Gastrocnemius medialis (tissue), 4 donors: ENCODE measurements around the gene OR4F15.

ENCODE experiments used
- POLR2A ChIP-seq, 2 donors: fragments of 450-650 bp; IDR thresholded peaks; one replicate each; pipeline ENCODE4 v1.6.1; 2017; ENCODE audit warnings: antibody characterized with exemption in 2 of 2, mild to moderate bottlenecking in 2 of 2, moderate library complexity in 2 of 2
- TF ChIP-seq, protein P1 (sequence below), 5 experiments: fragments of 450-650 bp in 3 of 5; fragments of 200-600 bp in 2 of 5; sonication (generic) in 2 of 5; IDR thresholded peaks in 4 of 5; conservative IDR thresholded peaks in 1 of 5; 1 replicate in 4 of 5; 2 replicates in 1 of 5; pipeline ENCODE4 v1.5.1; 2016 to 2019; ENCODE audit warnings: antibody characterized with exemption in 5 of 5, mild to moderate bottlenecking in 3 of 5, moderate library complexity in 3 of 5

DNA sequence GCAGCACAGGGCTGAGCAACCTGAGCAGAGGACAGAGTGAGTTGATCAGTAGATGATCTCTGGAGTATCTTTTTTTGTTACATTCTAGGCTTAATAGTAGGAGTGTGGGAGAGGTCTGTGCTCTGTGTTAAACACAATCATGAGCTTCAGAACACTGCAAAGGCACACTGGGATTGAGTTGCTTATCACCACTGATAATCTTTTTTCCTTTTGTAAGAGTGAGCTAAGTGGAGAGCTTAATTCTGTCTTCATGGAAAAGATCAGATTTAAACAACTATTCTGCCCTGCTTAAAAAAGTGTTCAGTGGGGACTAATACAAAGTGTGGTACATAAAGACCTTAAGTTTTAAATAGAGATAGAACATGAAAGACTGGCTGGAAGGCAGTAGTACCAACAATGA is 7.6 kb upstream of the OR4F15 start:
- TF ChIP-seq, protein P1, sequence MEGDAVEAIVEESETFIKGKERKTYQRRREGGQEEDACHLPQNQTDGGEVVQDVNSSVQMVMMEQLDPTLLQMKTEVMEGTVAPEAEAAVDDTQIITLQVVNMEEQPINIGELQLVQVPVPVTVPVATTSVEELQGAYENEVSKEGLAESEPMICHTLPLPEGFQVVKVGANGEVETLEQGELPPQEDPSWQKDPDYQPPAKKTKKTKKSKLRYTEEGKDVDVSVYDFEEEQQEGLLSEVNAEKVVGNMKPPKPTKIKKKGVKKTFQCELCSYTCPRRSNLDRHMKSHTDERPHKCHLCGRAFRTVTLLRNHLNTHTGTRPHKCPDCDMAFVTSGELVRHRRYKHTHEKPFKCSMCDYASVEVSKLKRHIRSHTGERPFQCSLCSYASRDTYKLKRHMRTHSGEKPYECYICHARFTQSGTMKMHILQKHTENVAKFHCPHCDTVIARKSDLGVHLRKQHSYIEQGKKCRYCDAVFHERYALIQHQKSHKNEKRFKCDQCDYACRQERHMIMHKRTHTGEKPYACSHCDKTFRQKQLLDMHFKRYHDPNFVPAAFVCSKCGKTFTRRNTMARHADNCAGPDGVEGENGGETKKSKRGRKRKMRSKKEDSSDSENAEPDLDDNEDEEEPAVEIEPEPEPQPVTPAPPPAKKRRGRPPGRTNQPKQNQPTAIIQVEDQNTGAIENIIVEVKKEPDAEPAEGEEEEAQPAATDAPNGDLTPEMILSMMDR (IDR thresholded peaks at IDR 0.05 in 4 of 5, conservative IDR thresholded peaks at IDR 0.05 in 1 of 5), result no peak
- TF ChIP-seq POLR2A (IDR thresholded peaks at IDR 0.05), result no peak
